Prostate gland (tissue), 2 donors: ENCODE measurements around the gene B3GLCT.

Experiments used
- CTCF ChIP-seq, 4 experiments: fragments of 200-600 bp in 2 of 4; fragments of 450-650 bp in 2 of 4; sonication (generic) in 2 of 4; IDR thresholded peaks; 1 replicate in 3 of 4; 2 replicates in 1 of 4; pipeline ENCODE4 v1.5.1; 2016 to 2019; ENCODE audit warnings: antibody characterized with exemption in 4 of 4, mild to moderate bottlenecking in 2 of 4, moderate library complexity in 2 of 4
- POLR2AphosphoS5 ChIP-seq: sonication (generic); formaldehyde crosslinking; IDR thresholded peaks from one replicate; pipeline ENCODE4 v1.6.1; 2017; ENCODE audit warnings: antibody characterized with exemption

GRCh38 chr13:31166591-31166990 lies 33.2 kb upstream of the B3GLCT start:
- TF ChIP-seq CTCF (IDR thresholded peaks at IDR 0.05) (no peak), POLR2AphosphoS5 (no peak)
